ENCODE results near the gene TENM4. TPM values are rescaled to one million over a fixed set of nuclear protein-coding genes. Genes with fewer than 3 reads are reported as not detected.

TENM4 gene
- polyA plus RNA-seq, 1 of the 3 experiments (the other 2 are of a cell fraction) = 16.7 TPM

DNA sequence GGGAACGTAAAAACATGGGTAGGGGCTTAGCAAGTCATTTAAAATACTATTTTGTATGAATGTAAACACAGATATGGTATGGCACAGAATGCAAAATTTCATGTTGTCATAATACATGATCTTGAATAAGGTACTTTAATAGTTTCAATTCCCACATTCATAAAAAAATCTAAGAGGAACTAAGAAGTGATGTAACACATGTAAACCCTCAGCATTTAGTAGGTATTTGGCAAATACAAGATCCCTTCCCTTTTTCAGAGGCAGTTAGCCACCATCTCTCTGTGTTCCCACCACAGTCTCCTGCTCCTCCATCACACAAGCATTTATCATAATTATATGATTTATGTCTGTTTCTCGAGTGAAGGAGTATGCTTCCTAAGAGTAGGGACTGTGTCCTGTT is 251.8 kb downstream of the TENM4 start:
- H3K9me2 ChIP-seq = no peaks in the 10 kb centered on the region
- H3K9me3 ChIP-seq = no peaks in the 10 kb centered on the region
- ChIA-PET CTCF (no interaction called here), POLR2A (no interaction called here)
- no peak for DNase-seq
- H3K36me3 ChIP-seq (replicated peaks in 1 of 2; ENCODE audit: control insufficient read depth in 1 of 2, insufficient read depth in 2 of 2, low read length in 1 of 2) = no peaks in the 10 kb centered on the region
- no peak overlapping the region for H3K9ac ChIP-seq
- no peak overlapping the region for H2AFZ ChIP-seq (ENCODE audit: low read depth)
- no peaks in the 10 kb centered on the region for H4K20me1 ChIP-seq (ENCODE audit: insufficient read depth)
- 53% methylated on average over 2 of the region's 2 CpGs for WGBS (ENCODE audit: low lambda C conversion rate)
- no peaks in the 10 kb centered on the region for H3K4me1 ChIP-seq (ENCODE audit: control insufficient read depth in 1 of 2, insufficient read depth in 2 of 2, low read depth in 1 of 2, low read length in 1 of 2)
- no peaks in the 10 kb centered on the region for H3K79me2 ChIP-seq (ENCODE audit: insufficient read depth)
- no peak overlapping the region for H3K4me2 ChIP-seq
- peaks cover 4% of the 10 kb centered on the region for H3F3A ChIP-seq (replicated peaks; ENCODE audit: insufficient read depth)
- H3K27me3 ChIP-seq (ENCODE audit: insufficient read depth) = no peaks in the 10 kb centered on the region
- TF ChIP-seq NFIC (IDR thresholded peaks at IDR 0.05; ENCODE audit: borderline replicate concordance) = no peak
- TF ChIP-seq CHD2 (IDR thresholded peaks at IDR 0.05; ENCODE audit: low read length, partially characterized antibody) = no peak
- no peak for TF ChIP-seq GABPA (IDR thresholded peaks at IDR 0.05; ENCODE audit: low read depth)
- TF ChIP-seq RAD21 (IDR thresholded peaks at IDR 0.05; ENCODE audit: low read length) = no peak
- no peak for TF ChIP-seq POLR2AphosphoS5 (IDR thresholded peaks at IDR 0.05; ENCODE audit: low read depth, low read length)
- no peak for TF ChIP-seq FOXJ3 (CRISPR knock-in tag; IDR thresholded peaks at IDR 0.05)
- TF ChIP-seq GATA2 (CRISPR knock-in tag; IDR thresholded peaks at IDR 0.05) = no peak
- no peak for TF ChIP-seq NRF1 (IDR thresholded peaks at IDR 0.05; ENCODE audit: low read depth, low read length)
- no peak overlapping the region for H3K4me3 ChIP-seq (ENCODE audit: low read depth in 2 of 2, low read length in 1 of 2)
- H3K27ac ChIP-seq (ENCODE audit: low read depth in 2 of 2, low read length in 1 of 2) = no peak overlapping the region

DNA sequence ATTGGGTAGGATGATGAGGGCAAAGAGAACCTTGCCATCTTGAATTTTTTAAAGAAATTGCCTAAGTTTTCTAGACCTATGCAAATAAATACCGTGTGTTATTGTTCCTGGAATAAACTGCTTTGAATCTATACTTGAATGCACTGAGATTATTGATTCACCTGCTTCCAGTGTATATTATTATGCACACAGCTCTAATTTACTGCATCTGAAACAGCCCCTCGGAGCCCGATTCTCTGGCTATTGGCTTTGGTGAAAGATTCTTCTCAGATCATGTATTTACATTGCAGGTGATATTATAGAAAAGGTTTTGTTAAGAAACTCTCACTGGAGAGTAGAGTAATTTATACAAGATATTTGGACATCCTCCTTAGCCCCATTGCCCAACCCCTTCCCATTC is 254.2 kb downstream of the TENM4 start:
- Histone ChIP-seq H3K36me3 (replicated peaks in 1 of 2; ENCODE audit: control insufficient read depth in 1 of 2, insufficient read depth in 2 of 2, low read length in 1 of 2) (no peaks in the 10 kb centered on the region), H3K9ac (no peak overlapping the region), H3K4me1 (ENCODE audit: control insufficient read depth in 1 of 2, insufficient read depth in 2 of 2, low read depth in 1 of 2, low read length in 1 of 2) (no peaks in the 10 kb centered on the region; a peak in 1 of 4 replicates), H4K20me1 (ENCODE audit: insufficient read depth) (no peaks in the 10 kb centered on the region), H3K4me2 (no peak overlapping the region), H3K9me3 (no peaks in the 10 kb centered on the region), H3K79me2 (ENCODE audit: insufficient read depth) (no peaks in the 10 kb centered on the region), H2AFZ (ENCODE audit: low read depth) (no peak overlapping the region), H3K4me3 (ENCODE audit: low read depth in 2 of 2, low read length in 1 of 2) (no peak overlapping the region), H3K27ac (ENCODE audit: low read depth in 2 of 2, low read length in 1 of 2) (no peak overlapping the region), H3F3A (replicated peaks; ENCODE audit: insufficient read depth) (peaks cover 19% of the 10 kb centered on the region), H3K27me3 (ENCODE audit: insufficient read depth) (no peaks in the 10 kb centered on the region), H3K9me2 (no peaks in the 10 kb centered on the region)
- no peak for DNase-seq
- POLR2A ChIA-PET = no interaction called here
- no peak for TF ChIP-seq TCF12 (IDR thresholded peaks at IDR 0.05)
- TF ChIP-seq RAD21 (IDR thresholded peaks at IDR 0.05; ENCODE audit: low read length) = no peak
- TF ChIP-seq, protein P1, sequence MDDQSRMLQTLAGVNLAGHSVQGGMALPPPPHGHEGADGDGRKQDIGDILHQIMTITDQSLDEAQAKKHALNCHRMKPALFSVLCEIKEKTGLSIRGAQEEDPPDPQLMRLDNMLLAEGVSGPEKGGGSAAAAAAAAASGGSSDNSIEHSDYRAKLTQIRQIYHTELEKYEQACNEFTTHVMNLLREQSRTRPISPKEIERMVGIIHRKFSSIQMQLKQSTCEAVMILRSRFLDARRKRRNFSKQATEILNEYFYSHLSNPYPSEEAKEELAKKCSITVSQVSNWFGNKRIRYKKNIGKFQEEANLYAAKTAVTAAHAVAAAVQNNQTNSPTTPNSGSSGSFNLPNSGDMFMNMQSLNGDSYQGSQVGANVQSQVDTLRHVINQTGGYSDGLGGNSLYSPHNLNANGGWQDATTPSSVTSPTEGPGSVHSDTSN (IDR thresholded peaks at IDR 0.05) = no peak
- TF ChIP-seq RCOR1 (IDR thresholded peaks at IDR 0.05; ENCODE audit: low read length) = no peak
- TF ChIP-seq, protein P2, sequence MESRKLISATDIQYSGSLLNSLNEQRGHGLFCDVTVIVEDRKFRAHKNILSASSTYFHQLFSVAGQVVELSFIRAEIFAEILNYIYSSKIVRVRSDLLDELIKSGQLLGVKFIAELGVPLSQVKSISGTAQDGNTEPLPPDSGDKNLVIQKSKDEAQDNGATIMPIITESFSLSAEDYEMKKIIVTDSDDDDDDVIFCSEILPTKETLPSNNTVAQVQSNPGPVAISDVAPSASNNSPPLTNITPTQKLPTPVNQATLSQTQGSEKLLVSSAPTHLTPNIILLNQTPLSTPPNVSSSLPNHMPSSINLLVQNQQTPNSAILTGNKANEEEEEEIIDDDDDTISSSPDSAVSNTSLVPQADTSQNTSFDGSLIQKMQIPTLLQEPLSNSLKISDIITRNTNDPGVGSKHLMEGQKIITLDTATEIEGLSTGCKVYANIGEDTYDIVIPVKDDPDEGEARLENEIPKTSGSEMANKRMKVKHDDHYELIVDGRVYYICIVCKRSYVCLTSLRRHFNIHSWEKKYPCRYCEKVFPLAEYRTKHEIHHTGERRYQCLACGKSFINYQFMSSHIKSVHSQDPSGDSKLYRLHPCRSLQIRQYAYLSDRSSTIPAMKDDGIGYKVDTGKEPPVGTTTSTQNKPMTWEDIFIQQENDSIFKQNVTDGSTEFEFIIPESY (IDR thresholded peaks at IDR 0.05; ENCODE audit: borderline replicate concordance, low read depth) = no peak
- no peak for TF ChIP-seq GATA2 (CRISPR knock-in tag; IDR thresholded peaks at IDR 0.05)
- TF ChIP-seq RXRA (IDR thresholded peaks at IDR 0.05; ENCODE audit: borderline replicate concordance, low read depth) = no peak
- TF ChIP-seq SIN3A (IDR thresholded peaks at IDR 0.05; ENCODE audit: borderline replicate concordance, low read depth, low read length) = no peak
- TF ChIP-seq SMC3 (IDR thresholded peaks at IDR 0.05; ENCODE audit: low read depth, low read length) = no peak
- TF ChIP-seq, protein P3, sequence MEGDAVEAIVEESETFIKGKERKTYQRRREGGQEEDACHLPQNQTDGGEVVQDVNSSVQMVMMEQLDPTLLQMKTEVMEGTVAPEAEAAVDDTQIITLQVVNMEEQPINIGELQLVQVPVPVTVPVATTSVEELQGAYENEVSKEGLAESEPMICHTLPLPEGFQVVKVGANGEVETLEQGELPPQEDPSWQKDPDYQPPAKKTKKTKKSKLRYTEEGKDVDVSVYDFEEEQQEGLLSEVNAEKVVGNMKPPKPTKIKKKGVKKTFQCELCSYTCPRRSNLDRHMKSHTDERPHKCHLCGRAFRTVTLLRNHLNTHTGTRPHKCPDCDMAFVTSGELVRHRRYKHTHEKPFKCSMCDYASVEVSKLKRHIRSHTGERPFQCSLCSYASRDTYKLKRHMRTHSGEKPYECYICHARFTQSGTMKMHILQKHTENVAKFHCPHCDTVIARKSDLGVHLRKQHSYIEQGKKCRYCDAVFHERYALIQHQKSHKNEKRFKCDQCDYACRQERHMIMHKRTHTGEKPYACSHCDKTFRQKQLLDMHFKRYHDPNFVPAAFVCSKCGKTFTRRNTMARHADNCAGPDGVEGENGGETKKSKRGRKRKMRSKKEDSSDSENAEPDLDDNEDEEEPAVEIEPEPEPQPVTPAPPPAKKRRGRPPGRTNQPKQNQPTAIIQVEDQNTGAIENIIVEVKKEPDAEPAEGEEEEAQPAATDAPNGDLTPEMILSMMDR (IDR thresholded peaks at IDR 0.05) = no peak
- no peak for TF ChIP-seq JUND (IDR thresholded peaks at IDR 0.05)
- TF ChIP-seq FOXM1 (IDR thresholded peaks at IDR 0.05; ENCODE audit: low read depth) = no peak
- no peak for TF ChIP-seq NRF1 (IDR thresholded peaks at IDR 0.05; ENCODE audit: low read depth, low read length)
- TF ChIP-seq GABPA (IDR thresholded peaks at IDR 0.05; ENCODE audit: low read depth) = no peak
- TF ChIP-seq, protein P4, sequence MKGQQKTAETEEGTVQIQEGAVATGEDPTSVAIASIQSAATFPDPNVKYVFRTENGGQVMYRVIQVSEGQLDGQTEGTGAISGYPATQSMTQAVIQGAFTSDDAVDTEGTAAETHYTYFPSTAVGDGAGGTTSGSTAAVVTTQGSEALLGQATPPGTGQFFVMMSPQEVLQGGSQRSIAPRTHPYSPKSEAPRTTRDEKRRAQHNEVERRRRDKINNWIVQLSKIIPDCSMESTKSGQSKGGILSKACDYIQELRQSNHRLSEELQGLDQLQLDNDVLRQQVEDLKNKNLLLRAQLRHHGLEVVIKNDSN (IDR thresholded peaks at IDR 0.05; ENCODE audit: borderline replicate concordance, low read depth) = no peak
- no peak for TF ChIP-seq EP300 (IDR thresholded peaks at IDR 0.05; ENCODE audit: borderline replicate concordance in 1 of 2, low read depth in 1 of 2, low read length in 1 of 2)
- CTCF ChIA-PET = interaction anchor here (2.2 kb wide), 1 partner anchor 9 kb away, joined by 5 read pairs; no protein-coding TSS in a partner anchor
- 82% methylated on average over 3 of the region's 3 CpGs for WGBS (ENCODE audit: low lambda C conversion rate)

All from SK-N-SH (cell line).